Amniotic epithelial cell (primary cell): ENCODE results near the gene CCDC196.
A peak's percentile ranks its signal among the peaks of the same experiment; 100 is the strongest.

ENCODE experiments used
- DNase-seq: peaks from one replicate; pipeline ENCODE4 v3.0.0-alpha.2; 2010; ENCODE audit warnings: low read depth

The CCDC196 gene, protein sequence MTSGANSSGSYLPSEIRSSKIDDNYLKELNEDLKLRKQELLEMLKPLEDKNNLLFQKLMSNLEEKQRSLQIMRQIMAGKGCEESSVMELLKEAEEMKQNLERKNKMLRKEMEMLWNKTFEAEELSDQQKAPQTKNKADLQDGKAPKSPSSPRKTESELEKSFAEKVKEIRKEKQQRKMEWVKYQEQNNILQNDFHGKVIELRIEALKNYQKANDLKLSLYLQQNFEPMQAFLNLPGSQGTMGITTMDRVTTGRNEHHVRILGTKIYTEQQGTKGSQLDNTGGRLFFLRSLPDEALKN

DNA sequence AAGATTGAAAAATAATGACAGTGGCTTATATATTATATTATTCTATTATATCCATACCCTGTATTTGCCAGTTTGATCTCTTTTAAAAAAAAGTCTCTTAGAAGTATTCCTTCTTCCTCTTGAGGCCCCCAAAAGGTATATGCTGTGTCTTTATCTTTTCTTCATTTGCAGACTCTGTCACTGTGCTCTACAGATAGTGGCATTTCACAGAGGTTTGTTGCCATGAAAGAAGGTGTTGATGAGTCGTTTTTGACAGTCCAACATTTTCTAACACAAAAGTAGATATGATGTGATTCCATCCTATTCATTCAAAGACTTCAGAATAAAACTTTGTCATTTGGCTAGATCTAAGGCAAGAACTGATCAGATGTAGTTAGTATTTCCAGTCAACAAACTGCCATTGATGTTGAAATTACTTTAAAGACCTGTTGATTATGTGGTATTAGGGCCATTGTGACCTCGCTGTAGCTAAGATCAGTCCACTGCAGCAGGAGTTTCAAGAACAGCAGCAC, at the start of gene CCDC196:
Gene CCDC196 (plus strand): TSS at position 462 of the 512 bp plus-strand sequence. CDS start 132 bp downstream, outside the sequence.
- no peak for DNase-seq

GRCh38 chr14:66440801-66441200, 45.4 kb upstream of the CCDC196 start:
- no peak for DNase-seq

DNA sequence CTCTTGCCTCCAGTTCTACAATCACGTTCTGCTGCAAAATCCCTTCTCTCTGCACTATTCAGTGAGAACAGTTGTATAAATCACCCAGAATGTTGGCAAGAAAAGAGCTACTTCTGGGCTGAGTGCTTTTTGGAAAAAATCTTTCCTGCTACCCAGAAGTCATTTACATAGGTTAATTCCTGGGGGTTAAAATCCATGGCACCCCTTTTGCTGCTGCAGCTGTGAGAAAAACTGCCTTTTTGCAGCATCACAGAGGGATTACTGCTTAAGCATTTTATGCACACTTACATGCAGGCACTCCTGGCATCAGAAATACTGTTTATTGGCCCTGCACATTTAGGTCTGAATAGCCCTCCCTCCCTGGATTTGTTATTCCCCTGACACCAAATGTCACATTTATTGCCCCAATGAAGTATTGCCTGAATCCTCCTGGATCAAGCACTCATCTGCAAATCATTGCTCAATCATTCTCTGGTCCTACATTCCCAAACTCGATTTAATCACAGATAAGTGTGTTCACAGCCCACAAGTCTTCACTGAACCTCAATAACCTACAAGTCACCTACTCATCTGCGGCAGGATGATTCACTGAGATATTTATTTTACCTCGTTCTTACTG, 43.1 kb upstream of the CCDC196 start:
- DNase-seq = peak; percentile 17

- DNase-seq = no peak
Observed at GRCh38 chr14:66443785-66444184, 42.4 kb upstream of the CCDC196 start.

DNA sequence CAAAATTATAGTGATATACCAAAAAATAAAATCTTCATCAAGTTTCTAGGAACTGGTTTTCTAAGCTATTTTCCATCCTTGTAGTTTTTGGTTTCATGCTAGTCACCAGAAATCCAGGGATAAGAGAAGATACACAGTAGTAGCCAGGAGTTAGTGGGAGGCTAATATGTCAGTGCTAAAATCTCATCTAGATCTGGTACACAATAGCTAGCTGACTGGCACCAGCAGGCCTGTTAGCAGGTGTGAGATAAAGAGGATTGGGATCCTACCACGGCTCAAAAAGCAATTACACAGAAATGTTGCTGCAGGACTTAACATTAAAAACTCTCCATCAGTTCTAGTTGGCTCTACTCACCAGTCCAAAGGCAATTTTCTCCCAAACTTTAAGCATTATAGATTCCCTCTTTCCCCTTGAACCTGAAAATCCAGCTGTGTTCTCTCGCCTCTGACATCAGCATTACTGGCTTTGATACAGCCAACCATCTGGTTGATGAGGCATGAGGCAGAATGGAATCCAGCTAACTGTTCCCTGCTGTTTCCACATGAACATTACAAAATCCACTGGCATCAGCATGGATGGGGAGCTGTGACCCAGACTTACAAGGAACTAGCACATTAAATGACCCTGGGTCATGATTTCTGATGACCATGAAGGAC, 41.8 kb upstream of the CCDC196 start:
- no peak for DNase-seq

DNA sequence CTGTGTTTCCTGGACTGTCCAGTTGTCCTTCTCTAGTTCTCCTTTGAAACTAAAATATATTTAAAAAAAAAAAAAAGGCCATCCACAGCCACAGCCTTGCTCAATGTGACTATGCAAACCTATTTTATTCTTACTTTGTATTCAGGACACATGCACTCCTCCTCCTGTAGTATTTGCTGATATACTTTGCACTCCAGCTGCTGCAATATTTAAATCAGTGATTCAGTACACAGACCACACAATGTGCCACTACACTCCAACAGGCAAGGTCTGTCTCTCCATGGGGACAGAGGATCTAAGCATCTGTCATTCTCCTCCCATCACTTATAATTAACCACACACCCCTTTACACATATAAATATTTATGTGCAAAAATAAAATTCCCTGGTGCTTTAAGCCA, 40.2 kb upstream of the CCDC196 start:
- DNase-seq = no peak

DNA sequence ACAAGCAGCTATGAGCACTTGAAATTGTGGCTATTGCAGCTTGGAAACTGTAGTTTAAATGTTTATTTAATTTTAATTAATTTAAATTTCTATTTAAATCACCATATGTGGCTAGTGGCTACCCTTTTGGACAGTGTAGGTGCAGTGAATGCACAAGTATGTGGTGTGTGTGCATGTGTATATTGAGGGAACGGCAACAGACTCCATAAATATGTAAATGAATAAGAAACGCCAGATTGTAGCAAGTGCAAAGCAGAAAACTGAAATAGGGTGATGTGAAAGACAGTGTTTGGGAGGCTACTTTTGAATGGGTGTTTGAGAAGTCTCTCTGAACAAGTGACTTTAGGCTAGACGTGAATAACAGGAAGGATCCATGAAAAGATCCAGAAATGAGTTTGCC, 32.7 kb upstream of the CCDC196 start:
- DNase-seq = no peak

DNA sequence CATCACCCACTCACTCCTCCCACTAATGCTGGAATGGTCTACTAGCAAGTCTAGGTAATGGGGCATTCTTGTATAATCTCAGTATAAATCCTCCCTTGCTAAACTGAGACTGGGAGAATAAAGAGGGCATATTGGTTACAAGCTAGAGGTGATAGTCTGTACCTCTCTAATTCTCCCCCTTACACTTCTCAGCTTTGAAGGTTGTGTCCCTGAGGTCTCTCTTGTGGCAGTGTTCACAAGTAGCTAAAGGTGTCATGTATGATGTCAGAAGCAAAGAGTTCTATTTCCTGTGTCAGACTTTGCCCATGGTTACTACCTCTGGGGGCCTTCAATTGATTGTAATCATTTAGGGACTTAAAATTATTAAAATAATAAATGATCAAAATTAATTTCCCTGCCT, 26.6 kb upstream of the CCDC196 start:
- DNase-seq = no peak

GRCh38 chr14:66464261-66464660, 21.9 kb upstream of the CCDC196 start:
- DNase-seq = no peak

- DNase-seq = no peak
Observed at GRCh38 chr14:66468778-66469367, 17.3 kb upstream of the CCDC196 start.

DNA sequence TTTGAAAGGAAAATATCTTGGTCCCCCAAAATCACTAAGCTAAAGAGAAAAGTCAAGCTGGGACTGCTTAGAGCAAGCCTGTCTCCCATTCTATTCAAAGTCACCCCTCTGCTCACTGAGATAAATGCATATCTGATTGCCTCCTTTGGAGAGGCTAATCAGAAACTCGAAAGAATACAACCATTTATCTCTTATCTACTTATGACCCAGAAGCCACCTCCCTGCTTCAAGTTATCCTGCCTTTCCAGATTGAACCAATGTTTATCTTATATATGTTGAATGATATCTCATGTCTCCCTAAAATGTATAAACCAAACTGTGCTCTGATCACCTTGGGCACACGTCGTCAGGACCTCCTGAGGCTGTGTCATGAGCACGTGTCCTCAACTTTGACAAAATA, 14.6 kb upstream of the CCDC196 start:
- DNase-seq = no peak

- DNase-seq = no peak
Observed at GRCh38 chr14:66472251-66472650, 13.9 kb upstream of the CCDC196 start.

- no peak for DNase-seq
Observed at GRCh38 chr14:66473223-66473622, 12.9 kb upstream of the CCDC196 start.

GRCh38 chr14:66476964-66477363, 9.2 kb upstream of the CCDC196 start:
- DNase-seq = peak; percentile 24

- no peak for DNase-seq
Observed at GRCh38 chr14:66477567-66477966, 8.6 kb upstream of the CCDC196 start.

DNA sequence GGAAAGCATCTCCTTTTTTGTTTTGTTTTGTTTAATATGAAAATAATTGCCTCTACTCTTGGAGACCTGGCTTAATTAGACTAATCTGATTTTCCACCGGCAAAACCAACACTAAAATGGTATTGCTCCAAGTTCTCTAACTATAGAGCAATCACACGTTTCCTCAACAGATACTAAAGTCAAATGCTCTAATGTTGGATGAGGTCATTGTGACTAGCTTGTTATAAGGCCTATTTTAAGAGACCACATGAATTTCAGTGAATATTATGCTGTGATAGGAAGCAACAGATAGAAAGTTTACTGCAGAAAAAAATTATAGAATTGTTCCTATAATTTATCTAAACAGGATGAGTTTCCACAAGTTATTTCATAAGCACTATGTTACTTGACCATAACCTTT, 3.3 kb upstream of the CCDC196 start:
- no peak for DNase-seq

DNA sequence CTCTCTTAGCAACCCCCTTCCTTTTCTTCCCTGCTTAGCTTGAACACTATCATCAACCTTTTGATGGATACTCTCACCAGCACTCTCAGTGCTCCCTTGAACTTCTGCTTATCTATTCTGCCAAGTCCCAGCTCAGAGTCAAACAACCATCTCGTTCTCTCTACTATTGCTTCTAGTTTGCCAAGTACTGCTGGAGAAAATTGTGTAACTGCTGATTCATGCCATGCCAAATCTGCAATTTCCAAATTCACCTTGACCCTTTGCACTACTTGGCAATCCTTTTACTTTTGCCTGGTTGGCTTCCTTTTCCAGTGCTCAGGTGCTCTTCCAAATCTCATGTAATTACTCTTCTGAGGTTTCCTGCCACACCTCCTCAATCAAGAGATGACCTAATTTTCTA, 2.8 kb upstream of the CCDC196 start:
- DNase-seq = peak; percentile 65

DNA sequence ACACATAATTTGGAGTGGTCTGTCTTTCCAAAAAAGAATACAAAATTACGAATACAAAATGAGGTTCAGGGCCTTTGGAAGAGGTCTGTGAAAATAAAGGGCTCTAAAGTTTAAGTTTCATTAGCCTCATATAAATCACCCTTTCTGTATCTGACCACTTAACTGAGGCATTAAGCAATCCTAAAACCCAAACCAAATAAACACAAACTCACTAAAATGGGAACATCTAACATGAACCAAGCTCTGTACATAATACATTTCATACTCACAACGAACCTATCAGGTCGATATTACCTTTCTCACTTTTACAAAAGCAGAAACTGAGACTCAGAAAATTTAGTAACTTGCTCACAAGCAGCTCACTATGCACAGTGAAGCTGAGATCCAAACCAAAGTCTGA, 1.1 kb upstream of the CCDC196 start:
- no peak for DNase-seq

DNA sequence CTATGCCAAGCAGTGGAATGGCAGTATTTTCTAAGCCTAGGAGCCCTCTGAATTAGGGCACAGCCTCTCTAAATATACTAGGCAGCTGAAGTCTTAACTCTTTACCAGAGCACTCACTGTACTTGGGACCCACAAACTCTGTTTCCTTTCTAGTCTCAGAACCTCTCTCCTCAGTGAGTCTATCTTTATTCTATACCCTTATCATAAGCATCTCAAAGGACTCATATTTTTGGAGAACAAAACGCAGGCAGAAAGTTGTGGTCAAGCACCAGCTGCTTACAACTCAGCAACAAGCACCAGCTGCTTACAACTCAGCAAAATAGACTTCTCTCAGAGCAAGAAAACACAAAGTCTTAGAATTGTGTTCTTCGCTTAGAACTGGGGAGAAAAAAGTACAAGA, 993 bp downstream of the CCDC196 start:
- no peak for DNase-seq

DNA sequence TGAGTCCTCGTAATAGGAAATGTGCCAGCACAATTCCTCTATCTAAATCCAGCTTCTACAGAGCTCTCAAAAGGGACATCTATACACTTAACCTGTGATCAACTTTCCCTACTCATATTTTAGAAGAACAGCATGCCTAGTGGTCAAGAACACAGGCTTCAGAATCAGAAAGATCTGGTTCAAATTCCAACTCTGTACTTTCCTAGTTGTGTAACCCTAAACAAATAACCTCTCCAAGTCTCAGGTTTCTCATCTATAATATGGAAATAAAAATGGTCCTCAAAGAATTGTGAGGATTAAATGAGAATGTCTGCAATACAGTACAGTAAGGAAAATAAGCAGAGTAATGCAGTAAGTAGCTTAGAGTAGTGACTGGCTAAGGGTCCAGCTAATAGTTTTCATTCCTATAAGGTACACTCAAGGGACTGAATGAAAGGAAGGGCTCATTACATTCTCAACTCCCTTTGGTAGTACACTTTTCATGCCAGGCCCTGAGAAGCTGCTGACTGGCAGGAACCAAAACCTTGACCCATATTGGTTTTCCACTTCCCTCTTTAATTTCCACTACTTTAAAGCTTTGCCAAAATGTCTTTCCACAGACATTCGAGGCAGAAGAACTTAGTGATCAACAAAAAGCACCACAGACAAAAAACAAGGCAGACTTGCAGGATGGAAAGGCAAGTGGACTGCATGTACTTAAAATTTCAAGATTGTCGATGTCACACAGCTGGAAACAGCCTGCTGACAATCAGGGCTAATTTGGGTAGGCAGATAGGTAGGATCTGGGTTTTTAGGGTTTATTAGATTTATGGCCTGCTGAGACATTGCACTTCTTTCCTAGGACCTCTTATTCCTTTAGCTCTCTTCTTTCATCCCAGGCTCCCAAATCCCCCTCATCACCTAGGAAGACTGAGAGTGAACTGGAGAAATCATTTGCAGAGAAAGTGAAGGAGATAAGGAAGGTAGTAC, 4.3 kb downstream of the CCDC196 start:
- no peak for DNase-seq

DNA sequence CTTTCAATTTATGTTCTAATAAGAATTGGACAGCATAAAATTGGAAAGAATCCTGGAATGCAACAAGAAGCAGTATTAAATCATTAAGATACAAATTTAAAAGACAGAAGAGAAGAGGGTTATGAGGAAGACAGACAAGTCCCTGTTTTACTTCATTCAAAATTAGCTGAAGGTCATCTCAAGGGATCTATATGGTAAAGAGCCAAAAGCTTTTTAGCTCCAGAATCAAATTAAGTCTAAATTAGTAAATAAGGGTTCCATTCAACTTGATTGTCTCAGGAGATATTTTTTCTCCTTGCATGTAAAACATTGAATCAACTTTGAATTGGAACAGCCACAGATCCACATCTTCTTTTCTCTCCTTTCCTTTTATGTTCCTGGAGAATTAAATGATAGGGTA, 7.6 kb downstream of the CCDC196 start:
- no peak for DNase-seq
